PC-9 (cell line): ENCODE measurements around the gene CXCL17.

ENCODE experiments used
- EZH2 ChIP-seq: fragments of 200-600 bp; sonication (generic); IDR thresholded peaks from 2 replicates; pipeline ENCODE4 v1.8.0; 2017; ENCODE audit warnings: antibody characterized with exemption, low read depth
- TF ChIP-seq, protein P1 (sequence below): fragments of 200-600 bp; sonication (generic); conservative IDR thresholded peaks from 2 replicates; pipeline ENCODE4 v1.6.1; 2017; ENCODE audit warnings: mixed run types, antibody characterized with exemption, mild to moderate bottlenecking, moderate library complexity

- TF ChIP-seq, protein P1, sequence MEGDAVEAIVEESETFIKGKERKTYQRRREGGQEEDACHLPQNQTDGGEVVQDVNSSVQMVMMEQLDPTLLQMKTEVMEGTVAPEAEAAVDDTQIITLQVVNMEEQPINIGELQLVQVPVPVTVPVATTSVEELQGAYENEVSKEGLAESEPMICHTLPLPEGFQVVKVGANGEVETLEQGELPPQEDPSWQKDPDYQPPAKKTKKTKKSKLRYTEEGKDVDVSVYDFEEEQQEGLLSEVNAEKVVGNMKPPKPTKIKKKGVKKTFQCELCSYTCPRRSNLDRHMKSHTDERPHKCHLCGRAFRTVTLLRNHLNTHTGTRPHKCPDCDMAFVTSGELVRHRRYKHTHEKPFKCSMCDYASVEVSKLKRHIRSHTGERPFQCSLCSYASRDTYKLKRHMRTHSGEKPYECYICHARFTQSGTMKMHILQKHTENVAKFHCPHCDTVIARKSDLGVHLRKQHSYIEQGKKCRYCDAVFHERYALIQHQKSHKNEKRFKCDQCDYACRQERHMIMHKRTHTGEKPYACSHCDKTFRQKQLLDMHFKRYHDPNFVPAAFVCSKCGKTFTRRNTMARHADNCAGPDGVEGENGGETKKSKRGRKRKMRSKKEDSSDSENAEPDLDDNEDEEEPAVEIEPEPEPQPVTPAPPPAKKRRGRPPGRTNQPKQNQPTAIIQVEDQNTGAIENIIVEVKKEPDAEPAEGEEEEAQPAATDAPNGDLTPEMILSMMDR, result no peak
- no peak for TF ChIP-seq EZH2
Measured at GRCh38 chr19:42427313-42427712, 15.4 kb downstream of the CXCL17 start, which contains the start of gene LIPE.
